Colonic mucosa (tissue), 4 donors: ENCODE measurements around the gene PET100. TPM values are rescaled to one million over a fixed set of nuclear protein-coding genes. Genes with fewer than 3 reads are reported as not detected.

Experiments
- DNase-seq: peaks from one replicate; pipeline ENCODE4 v3.0.0-alpha.2; 2020
- H3K27ac ChIP-seq: fragments of 200-600 bp; one replicate; pipeline ENCODE4 v1.8.0; 2021
- H3K27me3 ChIP-seq: fragments of 200-600 bp; one replicate; pipeline ENCODE4 v1.8.0; 2021
- H3K36me3 ChIP-seq: fragments of 200-600 bp; one replicate; pipeline ENCODE4 v1.8.0; 2021
- H3K4me1 ChIP-seq: fragments of 200-600 bp; one replicate; pipeline ENCODE4 v1.8.0; 2021; ENCODE audit warnings: mild to moderate bottlenecking
- H3K4me3 ChIP-seq: fragments of 200-600 bp; one replicate; pipeline ENCODE4 v1.8.0; 2021
- H3K9ac ChIP-seq, 2 donors: one replicate each; pipeline ENCODE4 v1.7.0; 2013; ENCODE audit warnings: control low read depth in 2 of 2, low read depth in 2 of 2, low read length in 2 of 2
- H3K9me3 ChIP-seq: fragments of 200-600 bp; one replicate; pipeline ENCODE4 v1.8.0; 2021
- intact Hi-C: fragments of 100-400 bp; cut with DNase I; formaldehyde crosslinking; loops from one replicate; pipeline ENCODE4 v1.14.1; 2022
- total RNA-seq, 2 donors: library from RNA; stranded (reverse); fragmentation: NEBNext Ultra II Directional in 1 of 2; extraction: Animal tissue kit (Norgen Biotek cat#: 25700) in 1 of 2; gene quantifications; one replicate each; pipeline ENCODE4 v1.2.1, GENCODE V29; 2021
- TF ChIP-seq, protein P1 (sequence below): fragments of 200-600 bp; IDR thresholded peaks from one replicate; pipeline ENCODE4 v1.8.0; 2022; ENCODE audit warnings: antibody characterized with exemption, mild to moderate bottlenecking
- donor health status: healthy.
- donor health status: DM: no; HTN: no; CAD: no.
- donor health status: DM: no; HTN: no; CAD: no.

The PET100 gene
- total RNA-seq, 2 donors from 2014 or later, result 118 to 141 TPM

DNA sequence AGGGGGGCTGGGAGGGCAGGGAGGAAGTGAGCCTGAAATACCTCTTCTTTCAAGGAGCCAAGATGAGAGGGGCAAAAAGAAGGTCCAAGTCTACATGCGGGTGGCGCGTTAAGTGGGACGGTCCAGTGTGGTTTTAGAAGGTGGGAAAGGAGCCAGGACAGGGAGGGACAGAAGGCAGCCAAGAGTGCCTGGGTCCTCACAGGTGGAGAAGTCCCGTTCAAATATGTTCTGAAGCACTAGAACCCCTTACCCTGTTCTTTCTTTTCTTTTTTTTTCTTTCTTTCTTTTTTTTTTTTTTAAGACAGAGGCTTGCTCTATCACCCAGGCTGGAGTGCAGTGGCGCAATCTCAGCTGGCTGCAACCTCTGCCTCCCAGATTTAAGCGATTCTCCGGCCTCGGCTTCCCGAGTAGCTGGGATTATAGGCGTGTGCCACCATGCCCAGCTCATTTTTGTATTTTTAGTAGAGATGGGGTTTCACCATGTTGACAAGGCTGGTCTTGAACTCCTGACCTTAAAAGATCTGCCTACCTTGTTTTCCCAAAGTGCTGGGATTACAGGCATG, 26.6 kb upstream of the PET100 start:
- Histone ChIP-seq H3K9ac (no peak overlapping the region), H3K27ac (no peak overlapping the region), H3K36me3 (no peaks in the 10 kb centered on the region), H3K4me3 (no peak overlapping the region), H3K4me1 (no peaks in the 10 kb centered on the region), H3K9me3 (no peaks in the 10 kb centered on the region), H3K27me3 (no peaks in the 10 kb centered on the region)
- TF ChIP-seq, protein P1, sequence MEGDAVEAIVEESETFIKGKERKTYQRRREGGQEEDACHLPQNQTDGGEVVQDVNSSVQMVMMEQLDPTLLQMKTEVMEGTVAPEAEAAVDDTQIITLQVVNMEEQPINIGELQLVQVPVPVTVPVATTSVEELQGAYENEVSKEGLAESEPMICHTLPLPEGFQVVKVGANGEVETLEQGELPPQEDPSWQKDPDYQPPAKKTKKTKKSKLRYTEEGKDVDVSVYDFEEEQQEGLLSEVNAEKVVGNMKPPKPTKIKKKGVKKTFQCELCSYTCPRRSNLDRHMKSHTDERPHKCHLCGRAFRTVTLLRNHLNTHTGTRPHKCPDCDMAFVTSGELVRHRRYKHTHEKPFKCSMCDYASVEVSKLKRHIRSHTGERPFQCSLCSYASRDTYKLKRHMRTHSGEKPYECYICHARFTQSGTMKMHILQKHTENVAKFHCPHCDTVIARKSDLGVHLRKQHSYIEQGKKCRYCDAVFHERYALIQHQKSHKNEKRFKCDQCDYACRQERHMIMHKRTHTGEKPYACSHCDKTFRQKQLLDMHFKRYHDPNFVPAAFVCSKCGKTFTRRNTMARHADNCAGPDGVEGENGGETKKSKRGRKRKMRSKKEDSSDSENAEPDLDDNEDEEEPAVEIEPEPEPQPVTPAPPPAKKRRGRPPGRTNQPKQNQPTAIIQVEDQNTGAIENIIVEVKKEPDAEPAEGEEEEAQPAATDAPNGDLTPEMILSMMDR, result no peak
- intact Hi-C loops, result no loop called here
- DNase-seq, result no peak

DNA sequence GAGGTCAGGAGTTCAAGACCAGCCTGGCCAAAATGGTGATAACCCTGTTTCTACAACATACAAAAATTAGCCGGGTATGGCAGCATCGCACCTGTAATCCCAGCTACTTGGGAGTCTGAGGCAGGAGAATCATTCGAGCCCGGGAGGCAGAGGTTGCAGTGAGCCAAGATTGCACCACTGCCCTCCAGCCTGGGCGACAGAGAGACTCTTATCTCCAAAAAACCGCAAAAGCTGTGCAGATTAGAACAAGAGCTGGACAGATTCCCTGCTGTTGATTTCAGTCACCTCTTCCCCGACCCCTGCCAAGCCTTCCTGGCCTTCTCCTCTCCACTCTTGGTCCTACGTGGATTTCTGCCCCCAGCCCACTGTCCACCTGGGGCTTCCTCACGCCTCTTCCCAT, 25.7 kb upstream of the PET100 start:
- H3K36me3 ChIP-seq, result no peaks in the 10 kb centered on the region
- no peak for DNase-seq
- intact Hi-C loops, result no loop called here
- no peaks in the 10 kb centered on the region for H3K9me3 ChIP-seq
- no peak overlapping the region for H3K27ac ChIP-seq
- no peaks in the 10 kb centered on the region for H3K4me1 ChIP-seq
- H3K4me3 ChIP-seq, result no peak overlapping the region
- H3K9ac ChIP-seq, result no peak overlapping the region
- TF ChIP-seq, protein P1, result no peak
- H3K27me3 ChIP-seq, result no peaks in the 10 kb centered on the region

DNA sequence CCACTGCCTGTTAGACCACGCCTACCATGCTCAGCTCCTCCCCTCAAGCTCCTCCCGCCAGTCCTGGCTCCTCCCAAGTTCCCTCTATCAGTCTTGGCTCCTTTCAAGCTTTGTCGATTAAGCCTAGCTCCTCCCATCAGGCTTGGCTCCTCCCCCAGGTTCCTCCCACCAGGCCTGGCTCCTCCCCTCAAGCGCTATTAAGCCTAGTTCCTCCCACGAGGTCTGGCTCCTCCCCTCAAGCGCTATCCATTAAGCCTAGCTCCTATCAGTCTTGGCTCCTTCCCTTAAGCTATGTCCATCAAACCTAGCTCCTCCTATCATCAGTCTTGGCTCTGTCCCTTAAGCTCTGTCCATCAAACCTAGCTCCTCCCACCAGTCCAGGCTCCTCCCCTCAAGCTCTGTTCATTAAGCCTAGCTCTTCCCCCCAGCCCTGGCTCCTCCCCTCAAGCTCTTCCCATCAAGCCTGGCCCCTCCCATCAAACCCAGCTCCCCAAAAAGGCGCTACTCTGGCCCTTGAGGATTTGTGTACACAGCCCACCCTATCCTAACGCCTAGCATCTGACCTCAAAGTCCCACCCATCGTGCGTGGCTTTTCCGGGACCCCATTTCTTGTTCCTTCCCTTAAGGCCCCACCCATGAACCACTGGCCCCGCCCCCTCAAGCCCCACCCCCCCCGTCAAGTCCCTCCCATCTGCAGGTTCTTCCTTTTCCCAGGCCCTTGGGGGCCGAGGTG, 23.9 kb upstream of the PET100 start:
- Histone ChIP-seq H3K9me3 (no peaks in the 10 kb centered on the region), H3K27me3 (no peaks in the 10 kb centered on the region), H3K36me3 (no peaks in the 10 kb centered on the region), H3K27ac (no peak overlapping the region), H3K4me1 (no peaks in the 10 kb centered on the region), H3K9ac (no peak overlapping the region), H3K4me3 (no peak overlapping the region)
- TF ChIP-seq, protein P1, result no peak
- DNase-seq, result peak; percentile 18
- intact Hi-C loops, result no loop called here

DNA sequence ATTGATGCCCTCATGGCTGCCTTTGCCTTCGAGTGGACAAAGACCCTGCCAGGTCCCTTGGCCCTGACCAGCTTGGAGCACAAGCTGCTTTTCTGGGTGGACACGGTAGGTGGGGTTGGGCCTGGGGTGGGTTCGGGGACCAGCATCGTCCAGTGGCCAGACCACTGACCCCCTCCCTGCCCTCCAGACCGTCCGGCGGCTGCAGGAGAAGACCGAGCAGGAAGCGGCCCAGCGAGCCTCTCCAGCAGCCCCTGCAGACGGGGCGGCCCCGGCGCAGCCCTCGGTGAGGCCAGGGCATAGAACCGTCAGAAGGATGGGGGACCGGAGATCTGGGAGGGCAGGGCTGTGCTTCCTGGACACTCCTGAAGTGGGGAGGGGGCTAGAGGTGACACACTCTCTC, 23.3 kb upstream of the PET100 start:
- H3K4me3 ChIP-seq, result no peak overlapping the region
- no peak overlapping the region for H3K27ac ChIP-seq
- DNase-seq, result no peak
- no peaks in the 10 kb centered on the region for H3K27me3 ChIP-seq
- intact Hi-C loops, result no loop called here
- H3K36me3 ChIP-seq, result no peaks in the 10 kb centered on the region
- H3K9me3 ChIP-seq, result no peaks in the 10 kb centered on the region
- TF ChIP-seq, protein P1, result no peak
- no peaks in the 10 kb centered on the region for H3K4me1 ChIP-seq
- H3K9ac ChIP-seq, result no peak overlapping the region

DNA sequence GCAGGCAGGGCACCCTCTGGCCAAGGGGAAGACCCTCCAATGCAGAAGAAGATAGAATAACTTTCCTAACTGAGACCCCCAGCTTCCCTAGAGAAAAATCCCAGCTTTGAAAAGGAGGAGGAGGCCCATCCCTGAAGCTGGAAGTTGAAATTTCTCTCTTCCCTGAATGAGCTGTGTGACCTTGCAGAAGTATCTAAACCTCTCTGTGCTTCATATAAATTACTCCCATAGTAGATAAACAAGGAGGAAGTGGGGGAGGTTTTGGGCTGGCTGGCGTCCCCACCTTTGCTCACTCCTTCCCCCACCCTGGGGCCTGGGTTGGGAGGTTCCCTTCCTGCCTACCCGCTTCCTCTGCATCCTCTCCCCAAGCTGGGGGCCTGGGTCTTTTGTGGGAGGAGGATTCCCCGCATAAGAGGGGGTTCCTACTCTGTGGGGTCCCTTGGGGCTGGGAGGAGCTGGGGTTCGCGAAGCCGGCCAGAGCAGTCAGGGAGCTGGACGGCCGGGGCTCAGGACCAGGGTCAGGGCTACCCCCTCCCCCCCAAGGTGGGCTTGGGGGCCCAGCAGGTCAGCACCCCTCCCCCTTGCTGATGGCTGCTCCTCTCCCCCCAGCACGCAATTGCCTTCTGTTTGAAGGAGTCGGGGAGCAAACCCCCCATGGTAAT, 22.2 kb upstream of the PET100 start:
- TF ChIP-seq, protein P1, result no peak
- no peaks in the 10 kb centered on the region for H3K27me3 ChIP-seq
- no peak overlapping the region for H3K4me3 ChIP-seq
- no peaks in the 10 kb centered on the region for H3K4me1 ChIP-seq
- H3K9ac ChIP-seq, result no peak overlapping the region
- no peaks in the 10 kb centered on the region for H3K9me3 ChIP-seq
- no peaks in the 10 kb centered on the region for H3K36me3 ChIP-seq
- intact Hi-C loops, result no loop called here
- H3K27ac ChIP-seq, result no peak overlapping the region
- DNase-seq, result no peak
